Measurements from ENCODE around the gene RFPL4AL1.
"Not testable (repeated sequence)": the region's sequence is repeated elsewhere in the genome, so short reads cannot be mapped to it uniquely, and the experiment has no call there.

DNA sequence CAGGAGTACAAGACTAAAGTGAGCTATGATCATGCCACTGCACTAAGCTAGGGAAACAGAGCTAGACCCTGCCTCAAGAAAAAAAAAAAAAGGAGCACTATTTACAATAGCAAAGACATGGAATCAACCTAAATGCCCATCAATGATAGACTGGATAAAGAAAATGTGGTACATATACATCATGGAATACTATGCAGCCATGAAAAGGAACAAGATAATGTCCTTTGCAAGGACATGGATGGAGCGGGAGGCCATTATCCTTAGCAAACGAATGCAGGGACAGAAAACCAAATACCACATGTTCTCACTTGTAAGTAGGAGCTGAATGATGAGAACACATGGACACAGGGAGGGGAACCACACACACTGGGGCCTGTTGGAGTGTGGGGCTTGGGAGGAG is 38.5 kb upstream of the RFPL4AL1 start:
- not testable (repeated sequence) for TF ChIP-seq ZNF384, NFRKB (IDR thresholded peaks at IDR 0.05)
